HepG2 (cell line): ENCODE measurements around the gene SLC22A23. TPM values are rescaled to one million over a fixed set of nuclear protein-coding genes. Genes with fewer than 3 reads are reported as not detected.

Experiments used
- ATRX ChIP-seq: sonication (generic); formaldehyde crosslinking; IDR thresholded peaks from 2 replicates; pipeline ENCODE4 v1.4.0; 2020; ENCODE audit warnings: missing genetic modification reagents, borderline replicate concordance
- HES4 ChIP-seq: sonication (generic); formaldehyde crosslinking; IDR thresholded peaks from 2 replicates; pipeline ENCODE4 v1.9.0; 2021; ENCODE audit warnings: mild to moderate bottlenecking, missing genetic modification reagents, borderline replicate concordance
- HMG20A ChIP-seq: IDR thresholded peaks from 2 replicates; pipeline ENCODE4 v1.6.1; 2016; ENCODE audit warnings: borderline replicate concordance
- IRF2 ChIP-seq: IDR thresholded peaks from 2 replicates; pipeline ENCODE4 v1.6.1; 2018; ENCODE audit warnings: missing genetic modification reagents, missing compliant biosample characterization
- KDM1A ChIP-seq: IDR thresholded peaks from 2 replicates; pipeline ENCODE4 v1.6.1; 2016; ENCODE audit warnings: missing compliant biosample characterization
- MIER2 ChIP-seq: IDR thresholded peaks from 2 replicates; pipeline ENCODE4 v1.6.1; 2016; ENCODE audit warnings: missing biosample characterization, missing genetic modification reagents
- MLLT10 ChIP-seq: sonication (generic); formaldehyde crosslinking; IDR thresholded peaks from 2 replicates; pipeline ENCODE4 v1.4.0; 2020; ENCODE audit warnings: missing genetic modification reagents
- MTF1 ChIP-seq: sonication (generic); formaldehyde crosslinking; IDR thresholded peaks from 2 replicates; pipeline ENCODE4 v1.5.0; 2020; ENCODE audit warnings: missing genetic modification reagents
- PAXIP1 ChIP-seq: sonication (generic); formaldehyde crosslinking; conservative IDR thresholded peaks from 2 replicates; pipeline ENCODE4 v1.4.0; 2020; ENCODE audit warnings: mild to moderate bottlenecking, missing genetic modification reagents, moderate library complexity
- POGK ChIP-seq: sonication (generic); formaldehyde crosslinking; conservative IDR thresholded peaks from 2 replicates; pipeline ENCODE4 v1.8.0; 2022; ENCODE audit warnings: mild to moderate bottlenecking, moderate library complexity, missing genetic modification reagents
- SMAD3 ChIP-seq: sonication (generic); formaldehyde crosslinking; IDR thresholded peaks from 2 replicates; pipeline ENCODE4 v1.4.0; 2020; ENCODE audit warnings: missing genetic modification reagents
- TFE3 ChIP-seq: IDR thresholded peaks from 2 replicates; pipeline ENCODE4 v1.6.1; 2016
- ZNF205 ChIP-seq: IDR thresholded peaks from 2 replicates; pipeline ENCODE4 v1.6.1; 2018; ENCODE audit warnings: missing biosample characterization, missing genetic modification reagents
- ZNF350 ChIP-seq: sonication (generic); formaldehyde crosslinking; IDR thresholded peaks from 2 replicates; pipeline ENCODE4 v1.4.0; 2020; ENCODE audit warnings: mild to moderate bottlenecking, low read depth, missing genetic modification reagents, borderline replicate concordance
- ZNF670 ChIP-seq: sonication (generic); formaldehyde crosslinking; IDR thresholded peaks from 2 replicates; pipeline ENCODE4 v1.8.0; 2022; ENCODE audit warnings: mild to moderate bottlenecking, missing genetic modification reagents, borderline replicate concordance
- ZNF83 ChIP-seq: sonication (generic); formaldehyde crosslinking; IDR thresholded peaks from 2 replicates; pipeline ENCODE4 v1.4.0; 2020; ENCODE audit warnings: missing genetic modification reagents, mild to moderate bottlenecking, borderline replicate concordance
- polyA plus RNA-seq, 8 experiments: library from polyadenylated mRNA; depleted of rRNA in 3 of 8; stranded (reverse) in 7 of 8; unstranded in 1 of 8; fragments of >200 nt; fragmentation: Illumina TruSeq in 4 of 8; extraction: Trizol in 4 of 8; gene quantifications; 2 replicates each; pipeline versions ENCODE4 v1.2.1 to v1.2.3, GENCODE V29; 2011 to 2016; ENCODE audit warnings: low read depth in 4 of 8, missing spikeins in 1 of 8, mixed read lengths in 1 of 8; ENCODE audit not compliant: insufficient read depth in 1 of 8
- total RNA-seq, 5 experiments: library from RNA; depleted of rRNA; stranded (reverse); fragments of >200 nt; fragmentation: Illumina TruSeq; extraction: Trizol; gene quantifications; 2 replicates each; pipeline ENCODE4 v1.2.3, GENCODE V29; 2016; ENCODE audit warnings: low read depth in 1 of 5
- TF ChIP-seq, protein P1 (sequence below): sonication (generic); formaldehyde crosslinking; IDR thresholded peaks from 2 replicates; pipeline ENCODE4 v1.5.1; 2020; ENCODE audit warnings: mild to moderate bottlenecking, missing genetic modification reagents
- TF ChIP-seq, protein P2 (sequence below): sonication (generic); formaldehyde crosslinking; IDR thresholded peaks from 2 replicates; pipeline ENCODE4 v1.5.0; 2020; ENCODE audit warnings: missing genetic modification reagents

Gene SLC22A23
- total and polyA plus RNA-seq, 2 of the 13 experiments (the other 11 are each of a cell fraction or from before 2014, with no cell fraction given), result 11.8 to 17.5 TPM

DNA sequence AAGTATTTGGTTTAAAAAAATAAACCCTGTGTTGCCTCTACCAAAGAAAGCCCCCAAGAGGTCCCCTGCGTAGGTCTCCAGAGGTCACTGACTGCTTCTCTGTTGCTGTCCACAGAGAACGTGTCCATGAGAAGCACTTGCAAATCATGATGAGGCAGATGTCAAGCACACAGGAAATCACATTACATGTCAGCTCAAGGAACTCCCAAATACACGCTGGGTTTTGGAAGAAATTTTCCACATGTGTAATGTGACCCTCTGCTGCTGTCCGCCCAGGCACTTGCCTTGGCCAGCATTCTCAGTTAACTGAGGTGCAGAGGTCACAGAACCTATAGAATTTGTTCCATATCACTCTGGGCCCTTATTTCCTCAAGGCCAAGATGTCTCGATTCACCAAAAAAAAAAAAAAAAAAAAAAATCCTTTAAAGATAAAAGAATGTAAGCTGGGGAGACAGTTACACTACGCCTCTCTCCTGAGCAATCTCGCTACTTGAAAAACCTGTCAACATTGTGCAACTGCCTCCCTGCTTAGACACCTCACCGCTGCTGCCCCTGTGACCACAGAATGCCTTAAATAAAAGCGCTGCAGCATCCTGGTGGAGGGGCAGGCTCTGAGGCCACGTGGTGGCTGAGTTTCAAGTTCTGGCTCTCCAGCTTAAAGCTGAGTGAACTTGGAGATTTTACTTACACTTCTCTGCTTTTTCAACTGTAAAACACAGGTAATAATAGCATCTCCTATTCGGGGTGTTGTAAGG is 42.3 kb downstream of the SLC22A23 start (continued):
- 0 out of 2 replicates have a peak, but pooled peaks have one; percentile 52 for TF ChIP-seq TFE3
- TF ChIP-seq, protein P1, sequence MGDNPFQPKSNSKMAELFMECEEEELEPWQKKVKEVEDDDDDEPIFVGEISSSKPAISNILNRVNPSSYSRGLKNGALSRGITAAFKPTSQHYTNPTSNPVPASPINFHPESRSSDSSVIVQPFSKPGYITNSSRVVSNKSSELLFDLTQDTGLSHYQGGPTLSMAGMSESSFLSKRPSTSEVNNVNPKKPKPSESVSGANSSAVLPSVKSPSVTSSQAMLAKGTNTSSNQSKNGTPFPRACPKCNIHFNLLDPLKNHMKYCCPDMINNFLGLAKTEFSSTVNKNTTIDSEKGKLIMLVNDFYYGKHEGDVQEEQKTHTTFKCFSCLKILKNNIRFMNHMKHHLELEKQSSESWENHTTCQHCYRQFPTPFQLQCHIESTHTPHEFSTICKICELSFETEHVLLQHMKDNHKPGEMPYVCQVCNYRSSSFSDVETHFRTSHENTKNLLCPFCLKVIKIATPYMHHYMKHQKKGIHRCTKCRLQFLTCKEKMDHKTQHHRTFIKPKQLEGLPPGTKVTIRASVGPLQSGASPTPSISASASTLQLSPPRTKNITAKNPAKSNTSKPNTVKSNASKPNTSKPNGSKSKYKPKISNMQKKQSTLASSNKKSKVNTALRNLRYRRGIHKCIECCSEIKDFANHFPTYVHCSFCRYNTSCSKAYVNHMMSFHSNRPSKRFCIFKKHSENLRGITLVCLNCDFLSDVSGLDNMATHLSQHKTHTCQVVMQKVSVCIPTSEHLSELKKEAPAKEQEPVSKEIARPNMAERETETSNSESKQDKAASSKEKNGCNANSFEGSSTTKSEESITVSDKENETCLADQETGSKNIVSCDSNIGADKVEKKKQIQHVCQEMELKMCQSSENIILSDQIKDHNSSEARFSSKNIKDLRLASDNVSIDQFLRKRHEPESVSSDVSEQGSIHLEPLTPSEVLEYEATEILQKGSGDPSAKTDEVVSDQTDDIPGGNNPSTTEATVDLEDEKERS, result no peak
- 0 out of 2 replicates have a peak, but pooled peaks have one; percentile 9 for TF ChIP-seq PAXIP1 (CRISPR knock-in tag)
- no peak for TF ChIP-seq MTF1
- TF ChIP-seq ATRX (CRISPR knock-in tag), result no peak
- TF ChIP-seq SMAD3, result 0 out of 2 replicates have a peak, but pooled peaks have one; percentile 60
- TF ChIP-seq ZNF205, result no peak
- peak; percentile 42; the same call in 1 of the 2 replicates for TF ChIP-seq IRF2 (CRISPR knock-in tag)
- no peak for TF ChIP-seq MLLT10 (CRISPR knock-in tag)
- TF ChIP-seq HMG20A (CRISPR knock-in tag), result peak; percentile 74
- TF ChIP-seq KDM1A (CRISPR knock-in tag), result peak; percentile 57; the same call in 1 of the 2 replicates
- no peak for TF ChIP-seq HES4 (CRISPR knock-in tag)
- no peak for TF ChIP-seq ZNF670 (CRISPR knock-in tag)
- TF ChIP-seq ZNF350 (CRISPR knock-in tag), result 0 out of 2 replicates have a peak, but pooled peaks have one; percentile 41
- TF ChIP-seq ZNF83 (CRISPR knock-in tag), result no peak
- TF ChIP-seq, protein P2, sequence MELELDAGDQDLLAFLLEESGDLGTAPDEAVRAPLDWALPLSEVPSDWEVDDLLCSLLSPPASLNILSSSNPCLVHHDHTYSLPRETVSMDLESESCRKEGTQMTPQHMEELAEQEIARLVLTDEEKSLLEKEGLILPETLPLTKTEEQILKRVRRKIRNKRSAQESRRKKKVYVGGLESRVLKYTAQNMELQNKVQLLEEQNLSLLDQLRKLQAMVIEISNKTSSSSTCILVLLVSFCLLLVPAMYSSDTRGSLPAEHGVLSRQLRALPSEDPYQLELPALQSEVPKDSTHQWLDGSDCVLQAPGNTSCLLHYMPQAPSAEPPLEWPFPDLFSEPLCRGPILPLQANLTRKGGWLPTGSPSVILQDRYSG (CRISPR knock-in tag), result no peak
- TF ChIP-seq MIER2 (CRISPR knock-in tag), result no peak
- TF ChIP-seq POGK (CRISPR knock-in tag), result no peak; the same call in 1 of the 2 replicates
